Right lobe of liver (tissue), 4 donors: ENCODE data around the gene PREX1.

Experiments used
- CTCF ChIP-seq, 4 donors: fragments of 200-600 bp in 3 of 4; fragments of 450-650 bp in 1 of 4; IDR thresholded peaks; one replicate each; pipeline versions ENCODE4 v1.5.1 to v1.8.0; 2016 to 2022; ENCODE audit warnings: antibody characterized with exemption in 4 of 4, mild to moderate bottlenecking in 2 of 4
- POLR2A ChIP-seq: fragments of 450-650 bp; IDR thresholded peaks from one replicate; pipeline ENCODE4 v1.6.1; 2017; ENCODE audit warnings: antibody characterized with exemption, mild to moderate bottlenecking
- donor health status: DM: no; HTN: no; CAD: no.
- donor health status: DM: no; HTN: no; CAD: no.
- donor health status: DM: no; HTN: yes; CAD: no.

GRCh38 chr20:48788486-48789072 is 39.2 kb downstream of the PREX1 start:
- TF ChIP-seq CTCF (IDR thresholded peaks at IDR 0.05) (no peak), POLR2A (no peak)
